Endothelial cell of umbilical vein (primary cell): Measurements from ENCODE around the gene PLAGL2. TPM values are rescaled to one million over a fixed set of nuclear protein-coding genes. Genes with fewer than 3 reads are reported as not detected.

Experiments used
- BruUV-seq: library from RNA; stranded (reverse); fragments of 400-500 nt; replicated peaks from 2 replicates; lab custom pipeline; 2021; lab: Mats Ljungman, UMichigan
- CTCF ChIA-PET: fragments of 300-600, 350-600 bp; sonication (Branson Sonifier 250); formaldehyde crosslinking; loops from one replicate; lab custom pipeline; 2021; ENCODE audit warnings: antibody characterized with exemption, inconsistent platforms; lab: Charles Lee
- POLR2A ChIA-PET: fragments of 300-600, 350-600 bp; sonication (Branson Sonifier 250); formaldehyde crosslinking; loops from one replicate; lab custom pipeline; 2021; ENCODE audit warnings: antibody characterized with exemption, inconsistent platforms; lab: Charles Lee
- DNase-seq: peaks from one replicate; pipeline ENCODE4 v3.0.0-alpha.2; 2011; ENCODE audit warnings: low read depth, low spot score
- FAIRE-seq: peaks from 2 replicates; lab custom pipeline; 2011; peaks lifted over from hg19 to GRCh38; lab: Jason Lieb, UNC
- H2AFZ ChIP-seq: 2 replicates; pipeline ENCODE4 v1.6.0; 2012; ENCODE audit warnings: low read depth, low read length, control low read depth, inconsistent platforms
- H3K27ac ChIP-seq: 2 replicates; pipeline ENCODE4 v1.5.1; 2011; ENCODE audit warnings: low read depth, mild to moderate bottlenecking, control low read depth, low read length, moderate library complexity; ENCODE audit not compliant: insufficient read depth
- H3K27me3 ChIP-seq, 2 experiments: 2 replicates each; pipeline versions ENCODE4 v1.6.0 to v1.6.1; 2011; ENCODE audit warnings: low read length in 2 of 2, mixed read lengths in 1 of 2; ENCODE audit not compliant: control insufficient read depth in 2 of 2, insufficient read depth in 2 of 2
- H3K36me3 ChIP-seq, 2 experiments: 2 replicates in 1 of 2; 3 replicates in 1 of 2; pipeline ENCODE4 v1.5.1; 2011; ENCODE audit warnings: low read length in 2 of 2, mild to moderate bottlenecking in 1 of 2, moderate library complexity in 1 of 2; ENCODE audit not compliant: control insufficient read depth in 2 of 2, insufficient read depth in 2 of 2; ENCODE audit errors: extremely low read depth in 1 of 2
- H3K4me1 ChIP-seq: 3 replicates; pipeline ENCODE4 v1.5.1; 2011; ENCODE audit warnings: mild to moderate bottlenecking, low read length; ENCODE audit not compliant: control insufficient read depth, insufficient read depth; ENCODE audit errors: extremely low read depth
- H3K4me2 ChIP-seq: 2 replicates; pipeline ENCODE4 v1.6.1; 2011; ENCODE audit warnings: low read length, control low read depth, mixed read lengths; ENCODE audit not compliant: insufficient read depth
- H3K4me3 ChIP-seq, 3 experiments: fragments of 200-600 bp in 1 of 3; sonication (generic), shearing (Covaris generic) in 1 of 3; replicated peaks in 1 of 3; 2 replicates each; pipeline ENCODE4 v1.5.1; 2011 to 2016; ENCODE audit warnings: control low read depth in 3 of 3, low read length in 3 of 3, mild to moderate bottlenecking in 2 of 3, inconsistent platforms in 1 of 3, low read depth in 1 of 3, moderate library complexity in 1 of 3; ENCODE audit not compliant: insufficient read depth in 1 of 3
- H3K79me2 ChIP-seq: 2 replicates; pipeline ENCODE4 v1.6.0; 2012; ENCODE audit warnings: low read length, inconsistent platforms; ENCODE audit not compliant: control insufficient read depth, insufficient read depth
- H3K9ac ChIP-seq: replicated peaks from 2 replicates; pipeline ENCODE3; 2011; ENCODE audit warnings: low read length, control low read depth; ENCODE audit not compliant: insufficient read depth; ENCODE audit errors: extremely low read depth
- H3K9me1 ChIP-seq: replicated peaks from 3 replicates; pipeline ENCODE4 v1.6.0; 2011; ENCODE audit warnings: mild to moderate bottlenecking, low read length; ENCODE audit not compliant: control insufficient read depth, insufficient read depth; ENCODE audit errors: extremely low read depth
- H3K9me3 ChIP-seq: replicated peaks from 2 replicates; pipeline ENCODE4 v1.5.1; 2012; ENCODE audit warnings: low read length, inconsistent platforms; ENCODE audit not compliant: control insufficient read depth, insufficient read depth
- H4K20me1 ChIP-seq: replicated peaks from 2 replicates; pipeline ENCODE3; 2011; ENCODE audit warnings: mild to moderate bottlenecking, low read length; ENCODE audit not compliant: control insufficient read depth, insufficient read depth; ENCODE audit errors: extremely low read depth
- CTCF ChIP-seq, 2 donors: IDR thresholded peaks; 1 replicate in 1 of 2; 2 replicates in 1 of 2; pipeline ENCODE4 v1.5.1; 2011; ENCODE audit warnings: low read length in 2 of 2, mild to moderate bottlenecking in 2 of 2, moderate library complexity in 2 of 2, control low read depth in 1 of 2, inconsistent platforms in 1 of 2, low read depth in 1 of 2; ENCODE audit not compliant: insufficient read depth in 1 of 2; ENCODE audit errors: extremely low read depth in 1 of 2
- EZH2 ChIP-seq: IDR thresholded peaks from 2 replicates; pipeline ENCODE4 v1.6.1; 2012; ENCODE audit warnings: borderline replicate concordance, low read depth, mild to moderate bottlenecking, moderate library complexity, low read length, inconsistent platforms; ENCODE audit not compliant: severe bottlenecking
- FOS ChIP-seq: IDR thresholded peaks from 2 replicates; pipeline ENCODE4 v1.6.1; 2011; ENCODE audit warnings: mild to moderate bottlenecking, low read length, moderate library complexity, borderline replicate concordance; ENCODE audit not compliant: insufficient read depth
- GATA2 ChIP-seq: IDR thresholded peaks from 2 replicates; pipeline ENCODE4 v1.7.0; 2011; ENCODE audit warnings: low read depth, mild to moderate bottlenecking, moderate library complexity, mixed read lengths, low read length; ENCODE audit not compliant: insufficient read length, insufficient read depth
- JUN ChIP-seq: IDR thresholded peaks from 2 replicates; pipeline ENCODE4 v1.6.1; 2011; ENCODE audit warnings: borderline replicate concordance, low read depth; ENCODE audit not compliant: insufficient read length, insufficient read depth
- MAX ChIP-seq: IDR thresholded peaks from 2 replicates; pipeline ENCODE4 v1.6.1; 2011; ENCODE audit not compliant: insufficient read depth, insufficient read length
- MYC ChIP-seq: IDR thresholded peaks from one replicate; pipeline ENCODE4 v1.6.1; 2011; ENCODE audit warnings: mild to moderate bottlenecking, low read depth, low read length
- POLR2A ChIP-seq: IDR thresholded peaks from 2 replicates; pipeline ENCODE4 v1.6.1; 2012; ENCODE audit warnings: low read depth, mild to moderate bottlenecking, control low read depth, low read length
- POLR2AphosphoS5 ChIP-seq: IDR thresholded peaks from 2 replicates; pipeline ENCODE4 v1.6.1; 2012; ENCODE audit warnings: low read depth, mild to moderate bottlenecking, control low read depth, low read length, moderate library complexity; ENCODE audit not compliant: insufficient read depth
- dilution Hi-C: fragments of 300-500 bp; cut with MboI; formaldehyde crosslinking; loops from one replicate; pipeline ENCODE4 v1.15.0; 2019; ENCODE audit warnings: low sequenced_read_pairs; ENCODE audit not compliant: extremely low pct_ligation_motif_present
- intact Hi-C: fragments of 100-400 bp; cut with micrococcal nuclease; formaldehyde crosslinking; loops from one replicate; pipeline ENCODE4 v1.10.0; 2022
- polyA plus RNA-seq, 4 experiments: library from polyadenylated mRNA; depleted of rRNA in 3 of 4; stranded (reverse) in 3 of 4; unstranded in 1 of 4; fragments of >200 nt; gene quantifications; 2 replicates each; pipeline versions ENCODE4 v1.2.1 to v1.2.3, GENCODE V29; 2011 to 2012; ENCODE audit warnings: missing spikeins in 1 of 4
- total RNA-seq: library from RNA; stranded (reverse); gene quantifications from 2 replicates; pipeline ENCODE4 v1.2.3, GENCODE V29; 2021

Gene PLAGL2
- total and polyA plus RNA-seq, 2 donors (not counting 3 experiments of a cell fraction or from before 2014, with no cell fraction given): 8.2 to 15.2 TPM

- dilution Hi-C loops: no loop called here
- Histone ChIP-seq H4K20me1 (no peaks in the 10 kb centered on the region), H3K9ac (no peak overlapping the region), H3K4me3 (no peak overlapping the region), H3K9me3 (no peaks in the 10 kb centered on the region), H3K4me2 (no peak overlapping the region), H3K36me3 (peaks cover 0 to 3% of the 10 kb centered on the region in 2 experiments), H3K27me3 (no peaks in the 10 kb centered on the region), H3K27ac (no peak overlapping the region), H3K4me1 (peaks cover 10% of the 10 kb centered on the region), H2AFZ (no peak overlapping the region), H3K9me1 (no peaks in the 10 kb centered on the region), H3K79me2 (no peaks in the 10 kb centered on the region)
- ChIA-PET CTCF (no interaction called here), POLR2A (no interaction called here)
- FAIRE-seq (no peak), DNase-seq (no peak)
- BruUV-seq: TSS peak; percentile 5
- no peak for TF ChIP-seq GATA2
- no peak for TF ChIP-seq JUN
- no peak for TF ChIP-seq MYC
- no peak for TF ChIP-seq CTCF (IDR thresholded peaks at IDR 0.05; ENCODE audit: extremely low read depth in 1 of 2, insufficient read depth in 1 of 2, low read depth in 1 of 2, low read length in 2 of 2)
- TF ChIP-seq POLR2A: no peak
- TF ChIP-seq EZH2: no peak
- TF ChIP-seq FOS: no peak
- TF ChIP-seq MAX: no peak
- TF ChIP-seq POLR2AphosphoS5: no peak
- intact Hi-C loops: no loop called here
Measured at GRCh38 chr20:32188376-32189122, 19.0 kb downstream of the PLAGL2 start.
